ENCODE measurements around the gene EXOC3. TPM values are rescaled to one million over a fixed set of nuclear protein-coding genes. Genes with fewer than 3 reads are reported as not detected.

EXOC3 gene
- total and polyA plus RNA-seq, 2 of the 4 experiments (the other 2 are of a cell fraction): 35.1 to 47.5 TPM

DNA sequence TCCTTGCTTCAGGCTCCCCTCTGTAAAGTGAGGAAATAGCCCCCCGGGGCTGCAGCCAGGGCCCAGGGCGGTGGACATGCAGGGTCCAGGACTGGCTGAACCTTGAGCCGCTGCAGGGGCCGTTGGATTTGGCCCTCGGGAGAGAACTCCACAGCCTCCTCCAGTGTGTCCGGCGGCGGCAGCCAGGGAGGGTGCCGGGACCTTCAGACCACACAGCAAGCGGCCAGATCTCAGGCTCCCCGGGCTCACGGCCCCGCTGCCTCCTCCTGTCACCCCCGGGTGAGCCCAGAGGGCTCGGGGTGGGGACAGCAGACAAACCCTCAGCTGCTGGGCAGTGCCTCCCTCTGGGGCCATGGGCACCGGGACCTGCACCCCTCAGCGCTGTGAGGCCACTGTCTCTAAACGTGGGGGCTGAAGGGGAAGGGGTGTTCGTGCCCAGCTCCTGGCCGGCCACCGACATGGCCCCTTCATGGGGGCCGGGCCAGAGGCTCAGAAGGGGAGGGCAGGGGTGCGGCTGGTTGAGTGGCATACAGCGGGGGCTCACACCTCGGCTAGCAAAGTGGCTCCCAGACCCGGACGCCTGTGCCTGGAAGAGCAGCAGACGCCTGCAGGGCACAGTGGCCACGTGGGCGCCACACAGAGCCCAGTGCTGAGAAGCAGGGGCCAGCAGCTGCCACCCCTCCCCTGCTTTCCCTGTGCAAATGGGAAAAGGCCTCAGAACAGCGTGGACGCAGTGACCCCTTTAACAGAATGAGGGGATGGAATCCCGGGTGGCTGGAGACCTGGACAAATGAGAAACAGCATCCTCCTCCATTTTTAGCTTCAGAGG lies 61.6 kb downstream of the EXOC3 start:
- H2AK9ac ChIP-seq (replicated peaks; ENCODE audit: low read depth, low read length, poor library complexity): no peak overlapping the region
- peaks cover 34% of the 10 kb centered on the region for H3K27me3 ChIP-seq (ENCODE audit: control insufficient read depth, insufficient read depth, low read length)
- no peaks in the 10 kb centered on the region for H3K36me3 ChIP-seq (ENCODE audit: control insufficient read depth, insufficient read depth, low read length)
- no peak overlapping the region for H3K4ac ChIP-seq (ENCODE audit: low read depth, low read length)
- intact Hi-C loops (cut with micrococcal nuclease) (no loop called here), dilution Hi-C loops (cut with HindIII; ENCODE audit: low sequenced_read_pairs, unreplicated experiment) (no loop called here), in situ Hi-C loops (cut with MboI; ENCODE audit: low sequenced_read_pairs) (no loop called here)
- TF ChIP-seq BHLHE40 (IDR thresholded peaks at IDR 0.05; ENCODE audit: low read depth, low read length) (no peak), POLR2A (IDR thresholded peaks at IDR 0.05; ENCODE audit: low read depth, low read length) (no peak), FOS (IDR thresholded peaks at IDR 0.05; ENCODE audit: low read depth, low read length) (no peak), MAFK (IDR thresholded peaks at IDR 0.05; ENCODE audit: low read depth, low read length) (no peak), SMC3 (IDR thresholded peaks at IDR 0.05; ENCODE audit: low read depth, low read length) (no peak), MXI1 (IDR thresholded peaks at IDR 0.05; ENCODE audit: borderline replicate concordance, low read depth, low read length) (no peak), MAZ (IDR thresholded peaks at IDR 0.05; ENCODE audit: borderline replicate concordance, low read depth, low read length) (no peak), CHD1 (IDR thresholded peaks at IDR 0.05; ENCODE audit: low read depth, low read length) (no peak), RCOR1 (IDR thresholded peaks at IDR 0.05; ENCODE audit: insufficient replicate concordance, low read length) (no peak), NFE2L2 (IDR thresholded peaks at IDR 0.05; ENCODE audit: low read depth, low read length) (no peak), RFX5 (IDR thresholded peaks at IDR 0.05; ENCODE audit: low read depth, low read length) (no peak)
- TF ChIP-seq, protein P1, sequence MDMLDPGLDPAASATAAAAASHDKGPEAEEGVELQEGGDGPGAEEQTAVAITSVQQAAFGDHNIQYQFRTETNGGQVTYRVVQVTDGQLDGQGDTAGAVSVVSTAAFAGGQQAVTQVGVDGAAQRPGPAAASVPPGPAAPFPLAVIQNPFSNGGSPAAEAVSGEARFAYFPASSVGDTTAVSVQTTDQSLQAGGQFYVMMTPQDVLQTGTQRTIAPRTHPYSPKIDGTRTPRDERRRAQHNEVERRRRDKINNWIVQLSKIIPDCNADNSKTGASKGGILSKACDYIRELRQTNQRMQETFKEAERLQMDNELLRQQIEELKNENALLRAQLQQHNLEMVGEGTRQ (IDR thresholded peaks at IDR 0.05; ENCODE audit: low read depth, low read length): no peak
- TF ChIP-seq, protein P2, sequence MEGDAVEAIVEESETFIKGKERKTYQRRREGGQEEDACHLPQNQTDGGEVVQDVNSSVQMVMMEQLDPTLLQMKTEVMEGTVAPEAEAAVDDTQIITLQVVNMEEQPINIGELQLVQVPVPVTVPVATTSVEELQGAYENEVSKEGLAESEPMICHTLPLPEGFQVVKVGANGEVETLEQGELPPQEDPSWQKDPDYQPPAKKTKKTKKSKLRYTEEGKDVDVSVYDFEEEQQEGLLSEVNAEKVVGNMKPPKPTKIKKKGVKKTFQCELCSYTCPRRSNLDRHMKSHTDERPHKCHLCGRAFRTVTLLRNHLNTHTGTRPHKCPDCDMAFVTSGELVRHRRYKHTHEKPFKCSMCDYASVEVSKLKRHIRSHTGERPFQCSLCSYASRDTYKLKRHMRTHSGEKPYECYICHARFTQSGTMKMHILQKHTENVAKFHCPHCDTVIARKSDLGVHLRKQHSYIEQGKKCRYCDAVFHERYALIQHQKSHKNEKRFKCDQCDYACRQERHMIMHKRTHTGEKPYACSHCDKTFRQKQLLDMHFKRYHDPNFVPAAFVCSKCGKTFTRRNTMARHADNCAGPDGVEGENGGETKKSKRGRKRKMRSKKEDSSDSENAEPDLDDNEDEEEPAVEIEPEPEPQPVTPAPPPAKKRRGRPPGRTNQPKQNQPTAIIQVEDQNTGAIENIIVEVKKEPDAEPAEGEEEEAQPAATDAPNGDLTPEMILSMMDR (conservative IDR thresholded peaks at IDR 0.05; ENCODE audit: low read depth, low read length): no peak
- TF ChIP-seq, protein P3, sequence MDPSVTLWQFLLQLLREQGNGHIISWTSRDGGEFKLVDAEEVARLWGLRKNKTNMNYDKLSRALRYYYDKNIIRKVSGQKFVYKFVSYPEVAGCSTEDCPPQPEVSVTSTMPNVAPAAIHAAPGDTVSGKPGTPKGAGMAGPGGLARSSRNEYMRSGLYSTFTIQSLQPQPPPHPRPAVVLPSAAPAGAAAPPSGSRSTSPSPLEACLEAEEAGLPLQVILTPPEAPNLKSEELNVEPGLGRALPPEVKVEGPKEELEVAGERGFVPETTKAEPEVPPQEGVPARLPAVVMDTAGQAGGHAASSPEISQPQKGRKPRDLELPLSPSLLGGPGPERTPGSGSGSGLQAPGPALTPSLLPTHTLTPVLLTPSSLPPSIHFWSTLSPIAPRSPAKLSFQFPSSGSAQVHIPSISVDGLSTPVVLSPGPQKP (IDR thresholded peaks at IDR 0.05; ENCODE audit: borderline replicate concordance, low read depth, low read length): no peak
- H3K27ac ChIP-seq (ENCODE audit: insufficient read depth, low read length): no peak overlapping the region
- H3K4me1 ChIP-seq (ENCODE audit: control insufficient read depth, insufficient read depth, low read length): no peaks in the 10 kb centered on the region
- no peak overlapping the region for H3K56ac ChIP-seq (ENCODE audit: extremely low read depth, insufficient read depth, low read length)
- no peaks in the 10 kb centered on the region for H3K9me1 ChIP-seq (ENCODE audit: insufficient read depth, low read length)
- no peak overlapping the region for H3K14ac ChIP-seq (replicated peaks; ENCODE audit: low read depth, low read length)
- H2BK5ac ChIP-seq (ENCODE audit: low read depth, low read length, poor library complexity, severe bottlenecking): no peak overlapping the region
- POLR2A ChIA-PET (ENCODE audit: unreplicated experiment): no interaction called here
- no peak overlapping the region for H4K91ac ChIP-seq (ENCODE audit: insufficient read depth, low read depth, low read length)
- no peak overlapping the region for H3K4me2 ChIP-seq (ENCODE audit: low read depth, low read length)
- no peak overlapping the region for H2BK120ac ChIP-seq (ENCODE audit: low read depth, low read length)
- no peaks in the 10 kb centered on the region for H3K79me1 ChIP-seq (ENCODE audit: low read depth in 1 of 2, low read length in 2 of 2)
- no peak overlapping the region for H4K8ac ChIP-seq (ENCODE audit: low read depth in 2 of 2, low read length in 2 of 2)
- DNase-seq (no peak), ATAC-seq (ENCODE audit: low read depth) (no peak; the same call in 1 of the 2 replicates)
- H2AK5ac ChIP-seq (ENCODE audit: low read depth, low read length): no peak overlapping the region
- no peak overlapping the region for H2AFZ ChIP-seq (replicated peaks; ENCODE audit: low read length, poor library complexity)
- H4K20me1 ChIP-seq (ENCODE audit: insufficient read depth, low read length): no peaks in the 10 kb centered on the region
- no peak overlapping the region for H3K9ac ChIP-seq (ENCODE audit: low read depth, low read length)
- 68% methylated on average over 15 of the region's 33 CpGs; no CpG with 5 or more reads in 1 of the 2 experiments for WGBS, 2 experiments (ENCODE audit: extremely low coverage in 2 of 2, insufficient read length in 1 of 2)
- BruUV-seq (replicated peaks): no TSS peak
- no peak overlapping the region for H2BK20ac ChIP-seq (ENCODE audit: low read depth, low read length)
- H3K4me3 ChIP-seq (ENCODE audit: insufficient read depth, low read depth, low read length): no peak overlapping the region
- CTCF ChIA-PET: no interaction called here
- H3K9me3 ChIP-seq (ENCODE audit: control insufficient read depth, insufficient read depth, low read length): no peaks in the 10 kb centered on the region; the same call in 1 of the 2 replicates
- H2BK15ac ChIP-seq (ENCODE audit: low read depth, low read length): no peak overlapping the region
- H3K23ac ChIP-seq (ENCODE audit: low read depth, low read length): no peak overlapping the region
- H4K5ac ChIP-seq (ENCODE audit: low read depth, low read length): no peak overlapping the region
- no peak overlapping the region for H3K18ac ChIP-seq (ENCODE audit: low read depth, low read length)
